CD8-positive, alpha-beta memory T cell (primary cell): ENCODE data around the gene TXNDC2. TPM values are rescaled to one million over a fixed set of nuclear protein-coding genes. Genes with fewer than 3 reads are reported as not detected.

Experiments
- CTCF ChIA-PET: fragments of 350-600 bp; sonication (Branson Sonifier 250); formaldehyde crosslinking; loops from one replicate; lab custom pipeline; 2021; ENCODE audit warnings: antibody characterized with exemption; lab: Charles Lee
- POLR2A ChIA-PET: fragments of 350-600 bp; sonication (Branson Sonifier 250); formaldehyde crosslinking; loops from one replicate; lab custom pipeline; 2021; ENCODE audit warnings: antibody characterized with exemption; lab: Charles Lee
- DNase-seq, 5 donors: peaks; one replicate each; pipeline versions ENCODE4 v3.0.0 to v3.0.0-alpha.2; 2020 to 2022; ENCODE audit warnings: mixed read lengths in 1 of 5
- H3K27ac ChIP-seq: one replicate; pipeline ENCODE4 v1.7.0; 2013; ENCODE audit warnings: low read depth, mild to moderate bottlenecking, low read length, moderate library complexity
- H3K27me3 ChIP-seq: 2 replicates; pipeline ENCODE4 v1.7.0; 2013; ENCODE audit warnings: low read length, mild to moderate bottlenecking; ENCODE audit not compliant: insufficient read depth, poor library complexity, severe bottlenecking
- H3K36me3 ChIP-seq: 2 replicates; pipeline ENCODE4 v1.7.0; 2013; ENCODE audit warnings: mild to moderate bottlenecking, low read length, moderate library complexity; ENCODE audit not compliant: insufficient read depth
- H3K4me1 ChIP-seq: 2 replicates; pipeline ENCODE4 v1.7.0; 2013; ENCODE audit warnings: mild to moderate bottlenecking, low read length, moderate library complexity; ENCODE audit not compliant: insufficient read depth
- H3K4me3 ChIP-seq: 2 replicates; pipeline ENCODE4 v1.7.0; 2013; ENCODE audit warnings: mild to moderate bottlenecking, low read length
- H3K9me3 ChIP-seq: 2 replicates; pipeline ENCODE4 v1.7.0; 2013; ENCODE audit warnings: mild to moderate bottlenecking, low read length
- H3K27ac Mint-ChIP-seq, 8 donors: one replicate each; pipeline ENCODE4 v1.8.0; 2020 to 2021; ENCODE audit warnings: mixed read lengths in 8 of 8, mild to moderate bottlenecking in 6 of 8, inconsistent platforms in 3 of 8, moderate library complexity in 3 of 8
- H3K27me3 Mint-ChIP-seq, 2 donors: one replicate each; pipeline ENCODE4 v1.8.0; 2020 to 2021; ENCODE audit warnings: mixed read lengths in 2 of 2, mild to moderate bottlenecking in 1 of 2, moderate library complexity in 1 of 2
- H3K36me3 Mint-ChIP-seq, 3 donors: one replicate each; pipeline ENCODE4 v1.8.0; 2020 to 2021; ENCODE audit warnings: mixed read lengths in 3 of 3, inconsistent platforms in 1 of 3, mild to moderate bottlenecking in 1 of 3
- H3K4me1 Mint-ChIP-seq, 3 donors: one replicate each; pipeline ENCODE4 v1.8.0; 2020 to 2021; ENCODE audit warnings: mixed read lengths in 3 of 3, inconsistent platforms in 1 of 3, mild to moderate bottlenecking in 1 of 3
- H3K4me3 Mint-ChIP-seq, 7 donors: one replicate each; pipeline ENCODE4 v1.8.0; 2020 to 2021; ENCODE audit warnings: mixed read lengths in 7 of 7, mild to moderate bottlenecking in 6 of 7, moderate library complexity in 4 of 7, inconsistent platforms in 2 of 7
- H3K9me3 Mint-ChIP-seq, 5 donors: one replicate each; pipeline ENCODE4 v1.8.0; 2020 to 2022; ENCODE audit warnings: mixed read lengths in 5 of 5, mild to moderate bottlenecking in 3 of 5, moderate library complexity in 2 of 5, inconsistent platforms in 1 of 5
- polyA plus RNA-seq: library from polyadenylated mRNA; unstranded; fragments of 300-500 nt; fragmentation: Illumina TruSeq; gene quantifications from one replicate; pipeline ENCODE4 v1.2.3, GENCODE V29; 2021
- total RNA-seq, 2 experiments: library from RNA; stranded (reverse); gene quantifications; one replicate each; pipeline ENCODE4 v1.2.3, GENCODE V29; 2021

The TXNDC2 gene
- total RNA-seq: not detected
- polyA plus RNA-seq: not detected

DNA sequence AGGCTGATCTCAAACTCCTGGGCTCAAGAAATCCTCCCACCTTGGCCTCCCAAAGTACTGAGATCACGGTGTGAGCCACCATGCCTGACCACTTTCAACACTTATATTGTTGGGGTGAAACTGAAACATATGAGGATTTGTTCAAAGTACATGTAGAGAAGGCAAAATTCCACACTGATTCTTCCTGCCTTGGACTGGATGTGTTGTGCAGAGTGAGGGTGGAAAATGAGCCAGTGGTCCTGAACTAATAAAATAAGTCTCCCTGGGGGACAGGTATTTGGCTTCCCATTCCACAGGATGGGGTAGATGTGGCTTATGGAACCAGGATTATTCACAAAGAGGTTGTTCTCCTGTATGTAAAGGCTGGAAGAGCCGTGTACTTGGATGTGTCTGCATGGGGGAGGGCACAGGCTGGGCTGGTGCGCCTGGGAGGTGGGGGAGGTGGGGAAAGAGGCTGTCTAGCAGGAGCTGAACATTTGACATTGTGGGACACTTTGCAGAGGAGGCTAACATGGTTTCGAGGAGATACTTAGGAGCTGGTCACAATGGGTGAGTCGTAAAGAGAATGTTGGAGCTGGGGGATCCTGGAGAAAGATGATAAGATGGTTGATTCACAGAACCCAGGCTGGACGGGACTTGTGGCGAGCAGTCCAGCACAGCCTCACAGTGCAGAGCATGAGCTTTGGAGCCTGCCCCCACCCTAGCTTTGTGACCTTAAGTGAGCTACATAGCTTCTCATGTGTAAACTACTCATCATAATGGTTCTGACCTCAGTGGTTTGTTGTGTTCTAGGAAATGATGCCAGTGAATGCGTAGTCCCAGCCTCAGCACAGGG is at the start of gene TXNDC2:
Gene TXNDC2 (plus strand): TSS at position 804 of the 835 bp plus-strand sequence. CDS start 708 bp downstream, outside the sequence.
- ChIA-PET CTCF (no interaction called here), POLR2A (no interaction called here)
- no peak within 1 kb of the TSS for H3K4me3 Mint-ChIP-seq
- H3K27me3 ChIP-seq: no peaks in the 10 kb centered on the region
- H3K4me1 ChIP-seq: no peaks in the 10 kb centered on the region
- H3K27ac ChIP-seq: peak within 1 kb of the TSS; percentile 75
- H3K4me3 ChIP-seq: no peak within 1 kb of the TSS
- DNase-seq: no peak
- H3K36me3 ChIP-seq: no peaks in the 10 kb centered on the region
- no peaks in the 10 kb centered on the region for H3K36me3 Mint-ChIP-seq
- H3K9me3 Mint-ChIP-seq: peaks cover 0 to 2% (median 0%) of the 10 kb centered on the region in 5 donors
- H3K27me3 Mint-ChIP-seq: no peaks in the 10 kb centered on the region
- H3K9me3 ChIP-seq: no peaks in the 10 kb centered on the region
- H3K27ac Mint-ChIP-seq: no peak within 1 kb of the TSS
- no peaks in the 10 kb centered on the region for H3K4me1 Mint-ChIP-seq

DNA sequence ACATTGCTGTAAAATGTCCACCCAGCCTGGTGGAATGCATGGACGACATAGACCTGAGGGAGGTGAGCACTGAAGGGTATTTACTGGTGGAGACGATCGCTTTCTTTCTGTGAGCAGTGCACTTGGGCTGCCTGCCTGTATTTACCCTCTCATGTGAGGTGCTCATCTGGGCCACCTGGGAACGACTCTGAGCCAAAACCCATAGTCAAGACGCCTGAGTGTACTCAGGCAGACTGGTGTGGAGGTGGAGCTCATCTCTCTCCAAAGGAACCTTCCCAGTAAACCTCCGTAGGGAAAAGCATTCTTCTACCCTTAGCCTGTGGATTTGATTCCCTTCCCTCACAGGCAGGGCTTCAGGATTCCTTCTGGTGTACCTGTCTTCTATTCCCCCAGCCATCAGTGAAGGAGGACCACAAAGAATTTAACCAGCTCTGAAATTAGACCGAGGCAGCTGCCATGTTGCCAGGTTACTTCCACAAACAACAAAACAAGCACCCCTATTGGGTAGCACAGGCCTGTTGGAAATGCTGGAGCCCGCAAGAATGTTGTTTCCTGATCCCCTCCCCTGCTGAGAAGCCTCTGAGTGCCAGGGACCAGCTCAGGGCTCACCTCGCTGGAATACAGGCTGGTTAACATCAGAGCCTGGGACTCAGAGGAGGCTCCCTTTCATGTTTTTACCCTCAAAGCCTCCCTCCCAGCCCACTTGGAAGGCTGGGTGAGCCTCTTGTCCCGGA is 47.5 kb upstream of the TXNDC2 start:
- Mint-ChIP-seq H3K9me3 (no peaks in the 10 kb centered on the region), H3K27me3 (peaks cover 16 to 30% of the 10 kb centered on the region in 2 donors), H3K27ac (no peak overlapping the region), H3K4me1 (no peaks in the 10 kb centered on the region), H3K36me3 (no peaks in the 10 kb centered on the region), H3K4me3 (no peak overlapping the region)
- ChIA-PET POLR2A (no interaction called here), CTCF (no interaction called here)
- Histone ChIP-seq H3K27me3 (no peaks in the 10 kb centered on the region), H3K4me1 (no peaks in the 10 kb centered on the region), H3K4me3 (no peak overlapping the region), H3K9me3 (no peaks in the 10 kb centered on the region), H3K36me3 (no peaks in the 10 kb centered on the region), H3K27ac (no peak overlapping the region)
- no peak for DNase-seq

DNA sequence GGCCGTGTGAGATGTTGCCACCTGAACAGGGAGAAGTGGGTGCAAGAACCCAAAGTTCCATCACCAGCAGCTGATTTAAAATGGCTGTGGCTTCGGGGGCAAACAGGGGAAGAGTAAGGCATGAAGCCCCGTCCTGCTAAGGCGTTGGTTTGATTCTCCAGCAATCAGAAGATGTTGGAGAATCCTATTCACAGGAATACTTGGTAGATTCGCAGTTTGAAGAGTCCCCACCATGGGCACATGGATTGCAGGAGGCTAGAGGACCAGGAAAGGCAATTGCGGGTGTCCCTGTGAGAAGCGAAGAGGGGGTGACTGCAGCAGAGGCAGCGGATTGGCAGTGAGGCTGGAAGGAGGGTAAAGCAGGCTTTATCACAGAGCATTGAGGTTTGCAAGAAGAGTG is 46.6 kb upstream of the TXNDC2 start:
- DNase-seq: no peak
- Mint-ChIP-seq H3K4me3 (no peak overlapping the region), H3K27ac (no peak overlapping the region), H3K36me3 (no peaks in the 10 kb centered on the region), H3K27me3 (peaks cover 14 to 26% of the 10 kb centered on the region in 2 donors), H3K9me3 (no peaks in the 10 kb centered on the region), H3K4me1 (no peaks in the 10 kb centered on the region)
- no peak overlapping the region for H3K27ac ChIP-seq
- no peak overlapping the region for H3K4me3 ChIP-seq
- H3K9me3 ChIP-seq: no peaks in the 10 kb centered on the region
- ChIA-PET POLR2A (no interaction called here), CTCF (no interaction called here)
- H3K27me3 ChIP-seq: no peaks in the 10 kb centered on the region
- no peaks in the 10 kb centered on the region for H3K36me3 ChIP-seq
- no peaks in the 10 kb centered on the region for H3K4me1 ChIP-seq

DNA sequence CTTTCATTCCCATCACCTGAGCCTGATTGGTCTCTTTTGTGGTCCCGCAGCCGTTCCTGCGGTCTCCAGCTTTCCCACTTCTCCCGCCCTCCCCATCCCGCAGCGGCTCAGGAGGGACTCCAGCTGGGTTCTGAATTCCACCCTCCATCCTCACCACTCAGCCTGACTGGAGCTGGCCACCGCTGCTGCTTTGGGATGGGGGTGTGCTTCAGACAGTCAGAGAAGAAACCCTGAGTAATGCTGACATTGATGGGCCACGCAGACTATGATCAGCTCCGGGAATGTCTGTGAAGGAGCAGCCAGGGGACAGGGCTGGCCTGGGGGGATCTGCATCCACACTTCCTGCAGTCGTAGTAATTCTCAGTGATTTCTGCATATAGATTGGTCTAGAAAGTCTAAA is 45.9 kb upstream of the TXNDC2 start:
- CTCF ChIA-PET: no interaction called here
- H3K27me3 Mint-ChIP-seq: peaks cover 14 to 24% of the 10 kb centered on the region in 2 donors
- no peaks in the 10 kb centered on the region for H3K27me3 ChIP-seq
- no peaks in the 10 kb centered on the region for H3K4me1 Mint-ChIP-seq
- H3K4me3 Mint-ChIP-seq: no peak overlapping the region
- H3K27ac Mint-ChIP-seq: no peak overlapping the region
- no peak overlapping the region for H3K27ac ChIP-seq
- H3K9me3 ChIP-seq: no peaks in the 10 kb centered on the region
- POLR2A ChIA-PET: no interaction called here
- H3K9me3 Mint-ChIP-seq: no peaks in the 10 kb centered on the region
- H3K36me3 ChIP-seq: no peaks in the 10 kb centered on the region
- H3K4me1 ChIP-seq: no peaks in the 10 kb centered on the region
- no peak for DNase-seq
- H3K36me3 Mint-ChIP-seq: no peaks in the 10 kb centered on the region
- H3K4me3 ChIP-seq: no peak overlapping the region

DNA sequence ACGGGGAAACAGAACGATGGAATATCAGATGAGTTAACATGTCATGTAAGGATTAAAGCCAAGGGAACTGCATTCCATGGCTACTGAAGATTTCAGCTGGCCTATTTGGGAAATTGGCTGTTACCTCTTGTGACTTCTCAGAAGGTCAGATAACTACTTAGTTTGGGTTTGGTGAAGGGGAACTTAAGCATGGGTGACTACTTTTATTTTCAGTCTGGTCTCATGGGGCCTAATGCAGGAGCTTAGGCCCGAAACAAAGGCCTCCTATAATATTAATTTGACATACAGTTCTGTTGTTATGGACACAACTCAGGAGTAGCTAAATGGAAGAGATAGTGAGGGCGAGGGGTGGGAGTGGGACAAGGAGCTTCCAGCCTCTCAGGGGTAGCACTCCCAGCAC is 44.0 kb upstream of the TXNDC2 start:
- Histone ChIP-seq H3K27ac (no peak overlapping the region), H3K9me3 (no peaks in the 10 kb centered on the region), H3K27me3 (no peaks in the 10 kb centered on the region), H3K4me1 (no peaks in the 10 kb centered on the region), H3K4me3 (no peak overlapping the region), H3K36me3 (no peaks in the 10 kb centered on the region)
- no peak for DNase-seq
- Mint-ChIP-seq H3K27me3 (peaks cover 10 to 18% of the 10 kb centered on the region in 2 donors), H3K36me3 (no peaks in the 10 kb centered on the region), H3K9me3 (no peaks in the 10 kb centered on the region), H3K4me3 (no peak overlapping the region), H3K27ac (no peak overlapping the region), H3K4me1 (no peaks in the 10 kb centered on the region)
- CTCF ChIA-PET: no interaction called here
- POLR2A ChIA-PET: no interaction called here

DNA sequence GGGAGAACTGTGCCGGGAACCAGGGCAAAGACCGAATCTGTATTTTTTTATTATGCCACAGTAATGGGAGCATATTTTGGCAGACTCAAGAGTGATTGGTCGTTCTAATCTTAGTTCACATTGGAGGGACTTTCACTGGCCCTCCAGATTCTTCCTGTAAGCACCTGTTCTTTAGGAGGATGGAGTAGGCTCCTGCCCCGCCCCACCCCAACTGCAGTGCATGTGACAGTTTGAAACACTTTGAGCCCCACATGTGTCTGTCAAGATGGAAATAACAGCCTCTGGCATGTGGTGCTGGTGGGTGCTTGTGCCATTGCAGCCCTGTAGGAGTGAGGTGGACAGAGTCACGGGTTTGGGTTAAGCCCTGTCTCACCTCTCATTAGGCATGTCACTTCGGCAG is 43.3 kb upstream of the TXNDC2 start:
- no peak overlapping the region for H3K4me3 Mint-ChIP-seq
- CTCF ChIA-PET: no interaction called here
- no peaks in the 10 kb centered on the region for H3K9me3 Mint-ChIP-seq

DNA sequence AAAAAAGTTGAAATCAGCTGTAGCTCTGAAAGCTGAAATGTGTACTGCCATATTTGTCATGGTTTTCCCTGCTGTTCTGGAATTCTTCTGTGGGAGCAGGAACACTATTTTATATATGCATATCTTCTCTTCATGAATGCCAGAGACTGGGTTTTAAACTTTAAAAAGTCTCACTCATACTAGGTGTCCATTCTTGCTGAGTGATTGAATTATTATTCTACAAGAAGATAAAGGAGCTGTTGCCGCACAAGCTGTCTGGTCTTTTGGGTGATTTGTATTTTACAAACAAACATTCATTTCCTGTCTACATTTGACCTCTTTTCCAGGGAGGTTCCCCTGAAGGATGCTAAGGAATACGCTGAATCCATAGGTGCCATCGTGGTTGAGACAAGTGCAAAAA is 40.5 kb upstream of the TXNDC2 start:
- POLR2A ChIA-PET: no interaction called here
- no peak overlapping the region for H3K4me3 Mint-ChIP-seq

More for the DNA sequence above, 43.3 kb upstream of the TXNDC2 start:
- Histone ChIP-seq H3K4me1 (no peaks in the 10 kb centered on the region), H3K27me3 (no peaks in the 10 kb centered on the region), H3K9me3 (no peaks in the 10 kb centered on the region), H3K36me3 (no peaks in the 10 kb centered on the region), H3K27ac (no peak overlapping the region), H3K4me3 (no peak overlapping the region)
- peaks cover 7 to 14% of the 10 kb centered on the region in 2 donors for H3K27me3 Mint-ChIP-seq
- no peak overlapping the region for H3K27ac Mint-ChIP-seq
- DNase-seq: no peak
- no peaks in the 10 kb centered on the region for H3K36me3 Mint-ChIP-seq
- POLR2A ChIA-PET: no interaction called here
- H3K4me1 Mint-ChIP-seq: no peaks in the 10 kb centered on the region

GRCh38 chr18:9846162-9846925 is 39.4 kb upstream of the TXNDC2 start:
- ChIA-PET POLR2A (no interaction called here), CTCF (no interaction called here)
- H3K4me3 ChIP-seq: no peak overlapping the region
- Mint-ChIP-seq H3K27ac (no peak overlapping the region), H3K9me3 (no peaks in the 10 kb centered on the region), H3K36me3 (no peaks in the 10 kb centered on the region), H3K4me3 (no peak overlapping the region), H3K4me1 (no peaks in the 10 kb centered on the region), H3K27me3 (peaks cover 7 to 16% of the 10 kb centered on the region in 2 donors)
- no peak for DNase-seq
- no peaks in the 10 kb centered on the region for H3K36me3 ChIP-seq
- H3K9me3 ChIP-seq: no peaks in the 10 kb centered on the region
- H3K4me1 ChIP-seq: no peaks in the 10 kb centered on the region
- no peaks in the 10 kb centered on the region for H3K27me3 ChIP-seq
- H3K27ac ChIP-seq: no peak overlapping the region

More for the DNA sequence above, 40.5 kb upstream of the TXNDC2 start:
- DNase-seq: no peak
- Mint-ChIP-seq H3K36me3 (no peaks in the 10 kb centered on the region), H3K27ac (no peak overlapping the region), H3K27me3 (peaks cover 7 to 16% of the 10 kb centered on the region in 2 donors), H3K4me1 (no peaks in the 10 kb centered on the region), H3K9me3 (no peaks in the 10 kb centered on the region)
- CTCF ChIA-PET: no interaction called here
- Histone ChIP-seq H3K27me3 (no peaks in the 10 kb centered on the region), H3K4me1 (no peaks in the 10 kb centered on the region), H3K27ac (no peak overlapping the region), H3K4me3 (no peak overlapping the region), H3K36me3 (no peaks in the 10 kb centered on the region), H3K9me3 (no peaks in the 10 kb centered on the region)
